Spleen (tissue), 7 donors: ENCODE measurements around the gene GZMA.

Experiments used
- CTCF ChIP-seq, 11 experiments: fragments of 200-600 bp in 7 of 11; fragments of 450-650 bp in 4 of 11; sonication (generic) in 4 of 11; IDR thresholded peaks in 8 of 11; conservative IDR thresholded peaks in 3 of 11; 1 replicate in 7 of 11; 2 replicates in 4 of 11; pipeline versions ENCODE4 v1.4.0 to v1.8.0; 2016 to 2021; ENCODE audit warnings: antibody characterized with exemption in 11 of 11, inconsistent platforms in 4 of 11, mild to moderate bottlenecking in 1 of 11
- POLR2A ChIP-seq, 3 donors: fragments of 450-650 bp; IDR thresholded peaks; one replicate each; pipeline ENCODE4 v1.5.1; 2017; ENCODE audit warnings: antibody characterized with exemption in 3 of 3, mild to moderate bottlenecking in 1 of 3
- POLR2AphosphoS5 ChIP-seq, 3 donors: sonication (generic); formaldehyde crosslinking; IDR thresholded peaks; one replicate each; pipeline ENCODE4 v1.5.1; 2017; ENCODE audit warnings: antibody characterized with exemption in 3 of 3
- donor health status: DM: no; HTN: no; CAD: no; lungs with moderate emphysema.
- donor health status: DM: no; HTN: no; CAD: no.
- donor health status: DM: no; HTN: no; CAD: no.

- TF ChIP-seq CTCF (IDR thresholded peaks at IDR 0.05 in 8 of 11, conservative IDR thresholded peaks at IDR 0.05 in 3 of 11) = no peak
- TF ChIP-seq POLR2AphosphoS5 (IDR thresholded peaks at IDR 0.05) = no peak
- no peak for TF ChIP-seq POLR2A (IDR thresholded peaks at IDR 0.05)
Observed at GRCh38 chr5:55114061-55114460, 11.6 kb downstream of the GZMA start.
